HEK293 (cell line): ENCODE data around the gene LMO3.

Experiments
- CTCF ChIA-PET: fragments of 350-600 bp; formaldehyde crosslinking; extraction: SDS; loops from one replicate; lab custom pipeline; 2021; ENCODE audit warnings: antibody characterized with exemption; lab: Yijun Ruan, JAX
- POLR2A ChIA-PET: fragments of 300-600 bp; formaldehyde crosslinking; extraction: SDS; loops from one replicate; lab custom pipeline; 2020; ENCODE audit warnings: antibody characterized with exemption, inconsistent platforms; lab: Yijun Ruan, JAX
- H3K27ac ChIP-seq: fragments of 200-500 bp; sonication (Bioruptor generic); 2 replicates; pipeline ENCODE4 v1.5.1; 2014; ENCODE audit warnings: low read depth, low read length, control low read depth, inconsistent platforms; ENCODE audit errors: extremely low read depth
- H3K36me3 ChIP-seq, 2 experiments: fragments of 200-500 bp in 1 of 2; sonication (Bioruptor generic) in 1 of 2; 1 replicate in 1 of 2; 2 replicates in 1 of 2; pipeline ENCODE4 v1.5.1; 2014 to 2017; ENCODE audit warnings: inconsistent platforms in 2 of 2, low read length in 2 of 2; ENCODE audit not compliant: control insufficient read depth in 2 of 2, insufficient read depth in 1 of 2
- H3K4me1 ChIP-seq: fragments of 200-500 bp; sonication (Bioruptor generic); 2 replicates; pipeline ENCODE4 v1.5.1; 2014; ENCODE audit warnings: mild to moderate bottlenecking, low read length, inconsistent platforms; ENCODE audit not compliant: control insufficient read depth, insufficient read depth
- H3K4me3 ChIP-seq: 2 replicates; pipeline ENCODE4 v1.5.1; 2011; ENCODE audit warnings: low read depth, mild to moderate bottlenecking, control low read depth, low read length, moderate library complexity
- H3K9me3 ChIP-seq: fragments of 200-500 bp; sonication (Bioruptor generic); 2 replicates; pipeline ENCODE4 v1.5.1; 2014; ENCODE audit warnings: low read depth, low read length, inconsistent platforms; ENCODE audit not compliant: control insufficient read depth, insufficient read depth
- CTCF ChIP-seq: fragments of 450-650 bp; formaldehyde crosslinking; IDR thresholded peaks from 2 replicates; pipeline ENCODE4 v1.5.1; 2016; ENCODE audit warnings: missing biosample characterization, missing genetic modification characterization
- GLIS1 ChIP-seq: fragments of 450-650 bp; formaldehyde crosslinking; IDR thresholded peaks from 2 replicates; pipeline ENCODE4 v1.5.1; 2016; ENCODE audit warnings: missing biosample characterization, missing genetic modification characterization
- KLF9 ChIP-seq: fragments of 450-650 bp; formaldehyde crosslinking; IDR thresholded peaks from 2 replicates; pipeline ENCODE4 v1.5.1; 2016; ENCODE audit warnings: missing biosample characterization, missing genetic modification characterization, low read depth
- ZBTB11 ChIP-seq: fragments of 450-650 bp; formaldehyde crosslinking; conservative IDR thresholded peaks from 2 replicates; pipeline ENCODE4 v1.5.1; 2016; ENCODE audit warnings: low read depth, missing biosample characterization, missing genetic modification characterization
- ZBTB17 ChIP-seq: fragments of 450-650 bp; formaldehyde crosslinking; IDR thresholded peaks from 2 replicates; pipeline ENCODE4 v1.5.1; 2016; ENCODE audit warnings: missing biosample characterization, missing genetic modification characterization
- ZBTB44 ChIP-seq: fragments of 450-650 bp; IDR thresholded peaks from 2 replicates; pipeline ENCODE4 v1.5.1; 2018; ENCODE audit warnings: missing biosample characterization, mild to moderate bottlenecking, missing genetic modification characterization
- ZEB2 ChIP-seq: fragments of 450-650 bp; formaldehyde crosslinking; IDR thresholded peaks from 2 replicates; pipeline ENCODE4 v1.5.1; 2016; ENCODE audit warnings: missing biosample characterization, missing genetic modification characterization
- ZNF138 ChIP-seq: fragments of 450-650 bp; formaldehyde crosslinking; IDR thresholded peaks from 2 replicates; pipeline ENCODE4 v1.5.1; 2016; ENCODE audit warnings: missing biosample characterization, missing genetic modification characterization, borderline replicate concordance
- ZNF184 ChIP-seq: fragments of 450-650 bp; IDR thresholded peaks from 2 replicates; pipeline ENCODE4 v1.5.1; 2018; ENCODE audit warnings: missing biosample characterization, mild to moderate bottlenecking, missing genetic modification characterization
- ZNF423 ChIP-seq: fragments of 450-650 bp; formaldehyde crosslinking; IDR thresholded peaks from 2 replicates; pipeline ENCODE4 v1.5.1; 2016; ENCODE audit warnings: missing biosample characterization, missing genetic modification characterization
- ZNF560 ChIP-seq: fragments of 450-650 bp; formaldehyde crosslinking; IDR thresholded peaks from 2 replicates; pipeline ENCODE4 v1.5.1; 2017; ENCODE audit warnings: missing biosample characterization, missing genetic modification characterization, borderline replicate concordance
- ZNF596 ChIP-seq: fragments of 450-650 bp; IDR thresholded peaks from 2 replicates; pipeline ENCODE4 v1.5.0; 2018; ENCODE audit warnings: missing biosample characterization, mild to moderate bottlenecking, missing genetic modification characterization, moderate library complexity
- ZNF600 ChIP-seq: fragments of 450-650 bp; formaldehyde crosslinking; IDR thresholded peaks from 2 replicates; pipeline ENCODE4 v1.5.1; 2016; ENCODE audit warnings: missing biosample characterization, missing genetic modification characterization
- ZNF692 ChIP-seq: fragments of 450-650 bp; formaldehyde crosslinking; IDR thresholded peaks from 2 replicates; pipeline ENCODE4 v1.5.1; 2016; ENCODE audit warnings: missing biosample characterization, missing genetic modification characterization
- ZNF777 ChIP-seq: fragments of 450-650 bp; formaldehyde crosslinking; IDR thresholded peaks from 2 replicates; pipeline ENCODE4 v1.5.1; 2017; ENCODE audit warnings: missing biosample characterization, missing genetic modification characterization, borderline replicate concordance
- TF ChIP-seq, protein P1 (sequence below): fragments of 450-650 bp; formaldehyde crosslinking; IDR thresholded peaks from 2 replicates; pipeline ENCODE4 v1.5.1; 2016; ENCODE audit warnings: missing biosample characterization, missing genetic modification characterization
- TF ChIP-seq, protein P2 (sequence below): IDR thresholded peaks from 2 replicates; pipeline ENCODE4 v1.6.1; 2011; ENCODE audit warnings: mild to moderate bottlenecking, low read depth, low read length, borderline replicate concordance
- TF ChIP-seq, protein P3 (sequence below): fragments of 450-650 bp; formaldehyde crosslinking; IDR thresholded peaks from 2 replicates; pipeline ENCODE4 v1.5.1; 2016; ENCODE audit warnings: missing biosample characterization, missing genetic modification characterization

Gene LMO3

DNA sequence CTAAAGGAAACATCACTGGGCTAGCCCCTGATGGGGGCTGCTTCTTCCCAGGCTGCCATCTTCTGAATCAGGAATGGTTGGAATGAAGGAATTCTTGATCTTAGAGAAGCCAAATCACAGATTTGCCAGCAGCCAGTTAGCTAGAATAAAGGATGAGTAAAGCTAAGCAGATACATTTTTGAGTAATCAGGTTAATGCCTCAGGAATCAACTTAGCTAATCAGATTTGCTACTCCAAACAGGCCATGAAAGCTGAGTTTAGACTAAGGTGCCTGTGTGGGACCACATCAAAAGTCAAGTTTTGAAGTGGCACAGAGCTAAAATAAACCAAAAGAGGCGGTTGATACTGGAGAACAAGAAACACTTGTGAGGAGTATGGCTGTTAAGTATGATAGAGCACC, 28.8 kb upstream of the LMO3 start:
- Histone ChIP-seq H3K36me3 (no peaks in the 10 kb centered on the region), H3K9me3 (no peaks in the 10 kb centered on the region), H3K4me3 (no peak overlapping the region), H3K27ac (no peak overlapping the region), H3K4me1 (no peaks in the 10 kb centered on the region)
- ChIA-PET CTCF (no interaction called here), POLR2A (no interaction called here)
- no peak for TF ChIP-seq ZNF596
- TF ChIP-seq KLF9 (tag by site-specific recombination), result no peak
- TF ChIP-seq ZNF600, result no peak
- no peak for TF ChIP-seq ZNF138 (tag by site-specific recombination)
- no peak for TF ChIP-seq ZBTB44 (tag by site-specific recombination)
- no peak for TF ChIP-seq ZNF184 (tag by site-specific recombination)
- TF ChIP-seq, protein P1, sequence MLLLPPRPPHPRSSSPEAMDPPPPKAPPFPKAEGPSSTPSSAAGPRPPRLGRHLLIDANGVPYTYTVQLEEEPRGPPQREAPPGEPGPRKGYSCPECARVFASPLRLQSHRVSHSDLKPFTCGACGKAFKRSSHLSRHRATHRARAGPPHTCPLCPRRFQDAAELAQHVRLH (tag by site-specific recombination), result no peak
- no peak for TF ChIP-seq ZNF560 (tag by site-specific recombination)
- TF ChIP-seq, protein P2, sequence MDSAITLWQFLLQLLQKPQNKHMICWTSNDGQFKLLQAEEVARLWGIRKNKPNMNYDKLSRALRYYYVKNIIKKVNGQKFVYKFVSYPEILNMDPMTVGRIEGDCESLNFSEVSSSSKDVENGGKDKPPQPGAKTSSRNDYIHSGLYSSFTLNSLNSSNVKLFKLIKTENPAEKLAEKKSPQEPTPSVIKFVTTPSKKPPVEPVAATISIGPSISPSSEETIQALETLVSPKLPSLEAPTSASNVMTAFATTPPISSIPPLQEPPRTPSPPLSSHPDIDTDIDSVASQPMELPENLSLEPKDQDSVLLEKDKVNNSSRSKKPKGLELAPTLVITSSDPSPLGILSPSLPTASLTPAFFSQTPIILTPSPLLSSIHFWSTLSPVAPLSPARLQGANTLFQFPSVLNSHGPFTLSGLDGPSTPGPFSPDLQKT, result no peak
- no peak for TF ChIP-seq ZBTB11 (tag by site-specific recombination)
- TF ChIP-seq ZEB2 (tag by site-specific recombination), result no peak
- no peak for TF ChIP-seq ZNF423 (tag by site-specific recombination)
- TF ChIP-seq, protein P3, sequence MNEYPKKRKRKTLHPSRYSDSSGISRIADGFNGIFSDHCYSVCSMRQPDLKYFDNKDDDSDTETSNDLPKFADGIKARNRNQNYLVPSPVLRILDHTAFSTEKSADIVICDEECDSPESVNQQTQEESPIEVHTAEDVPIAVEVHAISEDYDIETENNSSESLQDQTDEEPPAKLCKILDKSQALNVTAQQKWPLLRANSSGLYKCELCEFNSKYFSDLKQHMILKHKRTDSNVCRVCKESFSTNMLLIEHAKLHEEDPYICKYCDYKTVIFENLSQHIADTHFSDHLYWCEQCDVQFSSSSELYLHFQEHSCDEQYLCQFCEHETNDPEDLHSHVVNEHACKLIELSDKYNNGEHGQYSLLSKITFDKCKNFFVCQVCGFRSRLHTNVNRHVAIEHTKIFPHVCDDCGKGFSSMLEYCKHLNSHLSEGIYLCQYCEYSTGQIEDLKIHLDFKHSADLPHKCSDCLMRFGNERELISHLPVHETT (tag by site-specific recombination), result no peak
- no peak for TF ChIP-seq ZNF692 (tag by site-specific recombination)
- no peak for TF ChIP-seq ZNF777 (tag by site-specific recombination)
- no peak for TF ChIP-seq GLIS1 (tag by site-specific recombination)
- no peak for TF ChIP-seq ZBTB17 (tag by site-specific recombination)
- TF ChIP-seq CTCF (tag by site-specific recombination), result no peak
